Prostate gland (tissue), 1 donor: Measurements from ENCODE around the gene ARHGEF25.

ENCODE experiments used
- POLR2A ChIP-seq: fragments of 450-650 bp; IDR thresholded peaks from one replicate; pipeline ENCODE4 v1.6.1; 2016; ENCODE audit warnings: antibody characterized with exemption, mild to moderate bottlenecking
- POLR2AphosphoS5 ChIP-seq: sonication (generic); formaldehyde crosslinking; IDR thresholded peaks from one replicate; pipeline ENCODE4 v1.6.1; 2017; ENCODE audit warnings: antibody characterized with exemption

DNA sequence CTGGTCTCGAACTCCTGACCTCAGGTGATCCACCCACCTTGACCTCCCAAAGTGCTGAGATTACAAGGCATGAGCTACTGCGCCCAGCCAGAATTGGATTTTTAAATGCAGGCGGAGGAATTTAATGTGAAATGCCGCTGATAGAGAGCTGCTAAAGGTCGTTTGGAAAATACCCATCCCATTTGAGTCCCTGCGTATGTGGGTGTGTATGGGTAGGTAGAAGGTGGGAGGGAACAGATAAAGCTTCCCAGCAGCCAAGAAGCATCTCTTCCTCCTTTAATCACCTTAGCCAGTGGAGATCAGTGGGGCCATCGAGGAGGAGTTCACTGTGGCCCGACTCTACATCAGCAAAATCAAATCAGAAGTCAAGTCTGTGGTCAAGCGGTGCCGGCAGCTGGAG lies 36.4 kb upstream of the ARHGEF25 start:
- TF ChIP-seq POLR2A (no peak), POLR2AphosphoS5 (no peak)
